Frontal cortex (tissue), 4 donors: ENCODE data around the gene CDHR5. TPM values are rescaled to one million over a fixed set of nuclear protein-coding genes. Genes with fewer than 3 reads are reported as not detected.
A peak's percentile ranks its signal among the peaks of the same experiment; 100 is the strongest.

Source experiments
- DNase-seq, 2 donors: peaks; one replicate each; pipeline ENCODE4 v3.0.0; 2012; ENCODE audit warnings: low spot score in 2 of 2
- FAIRE-seq: peaks from 2 replicates; lab custom pipeline; 2012; peaks lifted over from hg19 to GRCh38; lab: Jason Lieb, UNC
- total RNA-seq: library from RNA; depleted of rRNA; stranded (reverse); fragments of >200 nt; gene quantifications from one replicate; pipeline ENCODE4 v1.2.3, GENCODE V29; 2014
- donor health status: control.
- donor health status: control.
- donor health status: control.

CDHR5 gene
- total RNA-seq, 1 donor from 2014 or later: not detected

DNA sequence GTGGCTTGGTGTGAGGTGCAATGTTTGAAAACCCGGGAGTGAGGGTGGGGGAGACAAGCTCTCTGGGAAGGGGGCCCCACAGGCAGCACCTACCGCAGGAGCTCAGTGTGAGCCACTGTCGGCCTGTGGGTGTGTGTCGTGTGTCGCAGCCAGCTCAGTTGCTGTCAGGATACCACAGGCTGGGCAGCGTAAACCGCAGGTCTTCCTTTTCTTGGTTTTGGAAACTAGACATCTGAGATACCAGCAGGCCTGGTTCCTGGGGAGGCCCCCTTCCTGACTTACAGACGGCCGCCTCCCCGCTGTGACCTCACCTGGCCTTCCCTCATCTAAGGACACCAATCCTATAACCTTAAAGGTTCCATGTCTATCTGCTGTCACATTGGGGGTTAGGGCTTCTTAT lies 28.4 kb downstream of the CDHR5 start:
- FAIRE-seq (no peak), DNase-seq (no peak)

DNA sequence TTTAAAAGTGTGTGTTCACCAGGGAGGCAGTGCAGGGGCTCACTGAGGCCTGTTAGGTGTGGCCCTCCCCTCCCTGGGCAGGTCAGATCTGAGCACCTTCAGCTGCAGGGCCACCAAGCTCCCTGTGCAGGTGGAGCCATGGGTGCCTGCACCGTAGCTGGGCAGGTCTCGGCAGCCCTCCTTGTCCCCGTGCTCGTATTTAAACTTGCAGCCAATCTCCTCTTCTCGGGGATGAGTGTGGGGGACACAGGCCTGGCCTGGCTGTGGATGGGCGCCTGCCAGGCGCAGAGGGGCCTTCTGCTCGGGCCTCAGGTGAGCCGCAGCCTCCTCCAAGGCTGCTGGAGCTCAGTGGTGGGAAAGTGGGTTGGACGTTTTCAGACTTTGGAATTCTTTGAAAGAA lies 29.4 kb downstream of the CDHR5 start:
- no peak for DNase-seq
- FAIRE-seq: no peak

DNA sequence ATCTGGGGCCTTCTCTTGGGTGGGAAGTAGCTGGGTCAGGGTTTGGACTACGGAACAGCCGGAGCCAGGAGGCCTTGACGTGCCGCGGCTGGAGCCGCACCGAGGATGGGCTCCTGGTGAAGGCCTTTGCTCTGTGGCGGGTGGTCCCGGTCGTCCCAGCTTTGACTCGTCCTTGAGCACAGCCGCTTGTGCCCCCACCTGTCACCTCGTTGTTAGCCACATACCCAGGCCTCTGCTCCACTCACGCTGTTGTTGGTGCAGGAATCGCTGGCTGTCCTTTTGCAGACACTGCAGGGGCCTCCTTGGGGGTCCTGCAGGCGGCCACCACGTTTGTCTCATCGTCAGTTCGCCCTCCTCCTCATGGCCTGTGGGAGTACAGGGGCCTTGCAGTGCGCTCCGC lies 31.4 kb downstream of the CDHR5 start:
- no peak for FAIRE-seq
- no peak for DNase-seq

DNA sequence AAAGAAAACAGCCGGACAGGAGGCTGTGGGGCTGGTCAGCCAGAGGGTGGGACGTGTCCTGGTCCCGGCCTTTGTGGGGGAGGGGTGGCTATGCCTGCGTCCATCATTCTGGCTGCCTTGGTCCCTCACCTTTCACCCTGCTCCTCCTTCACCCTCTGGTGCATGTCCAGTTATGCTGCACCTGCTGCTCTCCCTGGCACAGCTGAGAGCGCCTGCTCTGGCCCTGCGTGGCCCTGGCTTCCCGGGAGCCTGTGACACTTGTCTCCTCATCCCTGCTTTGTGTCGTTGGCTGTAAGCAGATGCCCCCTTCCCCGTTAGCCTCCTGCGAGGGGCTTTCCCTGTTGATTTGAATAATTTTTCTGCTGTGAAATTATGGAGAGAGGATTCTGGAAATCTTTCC lies 31.8 kb downstream of the CDHR5 start:
- FAIRE-seq (no peak), DNase-seq (no peak)

DNA sequence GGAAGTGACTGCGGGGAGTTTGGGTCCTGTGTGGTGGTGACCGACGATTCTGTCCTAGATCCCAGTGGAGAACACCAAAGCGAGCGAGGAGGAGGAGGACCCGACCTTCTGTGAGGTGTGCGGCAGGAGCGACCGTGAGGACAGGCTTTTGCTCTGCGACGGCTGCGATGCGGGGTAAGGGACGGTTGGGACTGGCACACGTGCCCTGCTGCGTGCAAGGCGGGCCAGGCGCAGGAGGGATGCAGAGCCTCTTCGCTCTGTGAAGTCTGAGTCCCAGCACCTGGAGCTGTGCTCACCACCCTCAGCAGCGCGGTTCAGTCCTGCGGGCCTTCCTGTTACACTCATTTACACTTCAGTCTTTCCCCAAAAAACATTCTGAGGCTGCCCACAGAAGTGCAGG lies 32.3 kb downstream of the CDHR5 start:
- FAIRE-seq (no peak), DNase-seq (no peak)

GRCh38 chr11:590997-591396 lies 33.8 kb downstream of the CDHR5 start:
- no peak for FAIRE-seq
- no peak for DNase-seq

DNA sequence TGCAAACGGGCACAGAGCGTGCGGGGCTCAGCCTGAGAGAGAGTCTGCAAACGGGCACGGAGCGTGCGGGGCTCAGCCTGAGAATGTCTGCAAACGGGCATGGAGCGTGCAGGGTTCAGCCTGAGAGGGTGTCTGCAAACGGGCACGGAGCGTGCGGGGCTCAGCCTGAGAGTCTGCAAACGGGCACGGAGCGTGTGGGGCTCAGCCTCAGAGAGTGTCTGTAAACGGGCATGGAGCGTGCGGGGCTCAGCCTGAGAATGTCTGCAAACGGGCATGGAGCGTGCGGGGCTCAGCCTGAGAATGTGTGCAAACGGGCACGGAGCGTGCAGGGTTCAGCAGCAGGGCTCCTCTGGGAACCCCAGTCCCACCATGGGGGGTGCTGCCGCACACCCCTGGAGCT lies 35.0 kb downstream of the CDHR5 start:
- FAIRE-seq (no peak), DNase-seq (no peak)

DNA sequence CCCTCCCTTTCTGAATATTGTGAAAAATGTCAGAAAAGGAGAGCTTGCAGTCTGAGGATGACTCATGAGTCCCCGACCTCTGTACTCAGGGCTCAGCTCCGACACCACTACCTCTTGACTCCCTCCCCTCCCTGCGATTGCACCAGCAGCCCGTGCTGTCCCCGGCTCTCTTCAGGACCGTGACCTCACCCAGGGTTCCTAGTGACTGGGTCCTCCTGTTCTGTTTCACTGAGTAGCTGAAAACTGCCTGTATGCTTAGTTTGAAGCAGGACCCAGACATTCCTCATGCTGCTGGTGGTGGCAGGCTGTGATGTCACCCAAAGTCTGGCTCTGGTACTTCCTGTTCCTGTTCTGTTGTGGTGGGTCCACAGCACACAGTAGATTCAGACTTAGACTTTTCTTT lies 36.8 kb downstream of the CDHR5 start:
- FAIRE-seq (no peak), DNase-seq (no peak)

- FAIRE-seq (no peak), DNase-seq (no peak)
These were observed 37.2 kb downstream of the CDHR5 start for GRCh38 chr11:587546-587945.

DNA sequence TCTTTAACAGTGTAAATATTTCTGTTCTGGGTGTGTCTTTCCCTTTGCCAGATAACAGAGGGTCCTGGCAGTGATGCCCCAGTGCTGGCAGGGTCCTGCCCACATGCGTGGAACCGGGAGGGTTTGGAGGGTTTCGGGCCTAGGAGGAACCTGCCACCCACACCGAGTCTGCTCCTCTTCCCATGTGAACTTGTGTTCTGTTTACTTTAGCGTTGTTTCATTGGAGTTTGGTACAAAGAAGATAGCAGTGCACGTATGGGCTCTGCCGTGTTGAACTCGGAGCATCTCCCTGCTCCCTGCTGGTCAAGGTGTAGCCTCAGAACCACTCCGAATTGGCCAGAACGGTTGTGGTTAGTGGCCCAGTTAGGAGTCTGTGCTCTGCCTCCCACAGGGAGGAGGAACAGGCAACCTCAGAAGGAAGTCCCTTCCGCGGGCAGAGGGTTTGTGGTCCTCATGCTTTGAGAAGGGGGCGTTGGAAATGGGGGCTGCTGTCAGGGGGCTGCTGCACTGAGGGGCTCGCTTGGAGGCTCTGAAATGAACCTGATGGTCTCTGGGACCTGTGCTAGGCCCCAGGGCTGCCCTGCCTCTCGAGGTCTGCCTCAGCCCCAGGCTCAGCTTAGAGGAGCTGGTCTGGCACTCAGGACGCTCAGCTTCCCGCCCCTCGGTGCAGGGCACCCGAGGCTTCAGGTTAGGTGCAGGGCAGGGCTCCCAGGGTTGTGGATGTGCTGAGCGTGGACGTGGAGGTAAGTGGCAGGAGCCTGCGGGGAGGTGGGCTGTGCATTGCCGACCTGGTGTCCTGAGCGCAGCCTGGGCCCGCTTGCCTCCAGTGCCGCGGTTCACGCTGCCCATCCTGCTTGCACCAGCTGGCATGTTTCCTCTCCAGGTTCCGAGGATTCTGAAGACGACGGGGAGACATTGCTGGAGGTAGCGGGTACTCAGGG lies 38.1 kb downstream of the CDHR5 start:
- FAIRE-seq: no peak

DNA sequence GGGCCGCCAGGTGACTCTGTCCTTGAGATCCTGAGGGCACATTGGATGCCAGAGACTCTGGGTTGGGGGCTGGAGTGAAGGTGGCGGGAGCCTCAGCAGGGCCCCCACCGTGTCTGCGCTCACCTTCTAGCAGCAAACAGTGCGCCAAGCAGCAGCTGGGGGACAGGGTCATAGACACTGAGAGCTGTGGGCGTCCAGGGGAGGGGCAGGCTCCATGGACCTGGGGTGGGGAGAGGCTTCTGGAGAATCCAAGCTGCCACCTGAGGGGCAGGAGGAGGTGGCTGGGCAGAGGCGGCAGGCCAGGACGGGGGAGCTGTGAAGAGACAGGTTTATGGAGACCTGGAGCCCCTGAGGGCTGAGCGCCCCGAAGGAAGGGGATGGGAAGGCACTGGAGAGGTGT lies 40.5 kb downstream of the CDHR5 start:
- FAIRE-seq (no peak), DNase-seq (no peak)

More for the DNA sequence above, 38.1 kb downstream of the CDHR5 start:
- no peak for DNase-seq

DNA sequence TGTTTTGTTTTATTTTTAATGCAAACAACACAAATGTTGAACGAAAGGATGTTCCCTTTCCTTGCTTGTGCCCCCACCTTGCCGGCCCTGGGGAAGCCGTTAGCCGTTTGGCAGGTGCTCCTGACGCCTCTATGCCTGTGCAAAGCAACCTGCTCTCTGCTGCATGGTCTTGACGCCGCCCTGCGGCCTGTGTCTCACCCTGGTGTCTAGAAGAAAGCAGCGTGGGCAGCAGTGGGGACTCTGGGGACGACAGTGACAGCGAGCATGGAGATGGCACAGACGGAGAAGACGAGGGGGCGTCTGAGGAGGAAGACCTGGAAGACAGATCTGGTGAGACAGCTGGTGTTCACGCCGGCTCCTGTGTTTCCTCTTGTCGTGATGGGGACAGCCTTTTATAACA lies 43.0 kb downstream of the CDHR5 start:
- DNase-seq (peak in 1 of 2 donors; percentile 51), FAIRE-seq (no peak)

DNA sequence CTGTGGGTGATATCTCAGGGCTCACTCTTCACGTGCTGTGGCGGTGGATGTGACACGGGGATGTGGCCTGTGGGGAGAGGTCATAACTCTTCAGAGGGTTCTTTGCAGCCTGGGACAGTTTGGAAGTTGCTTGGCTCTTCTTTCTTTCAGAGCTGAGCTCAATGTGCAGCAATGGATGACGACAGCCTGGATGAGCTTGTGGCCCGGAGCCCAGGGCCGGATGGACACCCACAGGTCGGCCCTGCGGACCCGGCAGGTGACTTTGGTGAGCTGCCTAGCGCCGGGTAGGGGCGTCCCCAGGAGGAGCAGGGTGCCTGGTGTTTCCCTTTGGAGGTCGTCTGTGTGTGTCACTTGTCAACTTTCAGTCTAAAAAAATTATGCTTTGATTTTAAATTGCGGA lies 43.4 kb downstream of the CDHR5 start:
- DNase-seq (no peak), FAIRE-seq (no peak)

DNA sequence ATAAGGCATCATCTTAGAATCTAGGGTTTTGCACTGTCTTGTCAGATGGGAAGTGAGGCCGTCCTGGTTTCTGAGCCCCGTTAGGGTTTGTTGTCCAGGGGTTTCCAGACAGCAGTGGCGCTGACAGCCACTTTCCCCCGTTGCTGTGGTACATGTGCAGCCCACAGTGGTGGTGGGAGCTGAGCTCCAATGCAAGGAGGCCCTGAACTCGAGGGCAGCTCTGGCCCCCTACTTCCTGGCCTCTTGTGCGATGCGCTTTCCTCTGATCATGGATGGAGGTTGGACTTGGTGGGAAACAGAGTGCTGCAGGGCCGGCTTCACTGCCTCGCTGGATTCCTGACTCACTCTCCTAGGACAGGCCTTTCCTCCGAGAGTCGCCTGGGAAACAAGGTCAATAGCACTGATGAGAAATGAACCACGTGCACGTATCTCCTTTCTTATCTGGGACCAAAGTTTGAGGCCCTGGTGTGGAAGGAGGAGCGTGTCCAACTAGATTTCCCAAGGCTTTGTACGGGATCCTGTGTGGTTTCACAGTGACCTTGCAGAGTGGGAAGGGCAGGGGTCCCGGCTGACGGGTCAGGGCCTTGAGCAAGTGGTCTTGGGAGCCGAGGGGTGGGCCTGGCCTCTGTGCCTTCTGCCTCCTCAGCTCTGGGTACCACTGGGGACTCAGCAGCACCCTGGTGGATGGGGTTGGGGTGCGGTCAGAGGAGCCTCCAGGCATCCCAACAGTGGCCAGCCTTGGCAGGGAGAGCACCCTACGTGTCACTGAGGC lies 44.7 kb downstream of the CDHR5 start:
- no peak for DNase-seq
- no peak for FAIRE-seq

DNA sequence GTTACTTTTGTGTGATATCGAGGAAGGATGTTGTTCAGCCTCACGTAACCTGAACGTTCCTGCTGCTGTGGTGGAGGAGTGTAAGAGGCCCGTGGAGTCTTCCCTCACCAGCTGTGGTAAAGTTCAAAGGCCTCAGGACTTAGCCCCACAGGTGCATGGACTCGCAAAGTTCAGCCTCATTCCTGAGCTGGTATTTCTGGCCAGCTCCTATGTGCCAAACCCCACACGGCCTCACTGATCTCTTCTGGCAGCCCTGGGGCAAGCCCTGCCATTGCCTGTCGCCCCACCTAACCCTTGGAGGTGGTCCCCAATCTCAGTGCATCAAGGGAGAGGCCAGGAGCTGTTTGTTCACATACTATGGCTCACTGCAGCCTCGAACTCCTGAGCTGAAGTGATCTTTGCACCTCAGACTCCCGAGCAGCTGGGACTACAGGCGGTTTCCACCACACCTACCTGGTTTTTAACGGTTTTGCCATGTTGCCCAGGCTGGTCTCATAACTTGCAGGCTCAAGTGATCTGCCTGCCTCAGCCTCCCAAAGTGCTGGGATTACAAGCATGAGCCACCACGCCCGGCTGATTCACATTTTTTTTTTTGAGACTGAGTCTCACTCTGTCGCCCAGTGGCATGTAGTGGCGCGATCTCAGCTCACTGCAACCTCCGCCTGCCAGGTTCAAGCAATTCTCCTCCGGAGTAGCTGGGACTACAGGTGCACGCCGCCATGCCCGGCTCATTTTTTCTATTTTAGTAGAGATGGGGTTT lies 46.3 kb downstream of the CDHR5 start:
- no peak for FAIRE-seq
- no peak for DNase-seq

GRCh38 chr11:577611-577894 lies 47.2 kb downstream of the CDHR5 start:
- DNase-seq (no peak), FAIRE-seq (no peak)

DNA sequence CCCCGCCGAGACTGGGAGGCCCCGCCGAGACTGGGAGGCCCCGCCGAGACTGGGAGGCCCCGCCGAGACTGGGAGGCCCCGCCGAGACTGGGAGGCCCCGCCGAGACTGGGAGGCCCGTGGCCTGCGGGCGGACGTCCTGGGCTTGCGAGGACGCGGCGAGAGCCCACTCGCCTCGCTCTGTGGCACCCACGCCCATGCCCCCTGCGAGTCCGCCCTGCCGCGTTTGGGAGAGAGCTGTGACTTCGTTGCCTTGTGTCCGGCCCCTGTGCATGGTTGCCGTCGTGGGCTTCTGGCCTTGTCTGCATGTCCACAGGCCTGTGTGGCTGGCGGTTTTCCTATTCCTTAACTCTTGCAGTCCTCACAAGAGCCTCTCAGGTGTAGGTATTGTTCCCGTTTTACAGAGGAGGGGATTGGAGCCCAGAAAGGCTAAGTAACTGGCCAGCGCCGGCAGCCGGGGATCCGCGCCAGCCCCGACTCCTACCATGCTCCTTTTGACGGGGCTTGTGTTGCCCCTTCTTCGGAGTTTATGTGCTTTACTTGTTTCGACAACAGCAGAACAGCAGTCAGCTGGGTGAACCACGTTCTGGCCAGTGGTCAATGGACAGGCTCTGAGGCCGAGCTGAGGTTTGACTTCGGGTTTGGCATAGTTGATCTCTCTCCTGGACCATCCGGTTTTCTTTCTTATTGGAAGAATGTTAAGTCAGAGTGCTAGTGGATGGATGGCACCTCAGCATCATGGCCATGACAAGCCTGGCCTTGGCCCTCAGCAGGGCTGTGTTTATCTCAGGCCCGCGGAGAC lies 47.7 kb downstream of the CDHR5 start:
- FAIRE-seq (no peak), DNase-seq (no peak)

GRCh38 chr11:575996-576768 lies 48.6 kb downstream of the CDHR5 start, which contains the start of gene PHRF1:
PHRF1 (plus strand) TSS chr11:576470; CDS start chr11:581513, 5,043 bp downstream.
- FAIRE-seq (no peak), DNase-seq (peak; percentile 100)
